Lower leg skin (tissue), 3 donors: ENCODE results near the gene CD164.

Experiments
- POLR2A ChIP-seq, 2 donors: fragments of 450-650 bp; IDR thresholded peaks; one replicate each; pipeline ENCODE4 v1.6.1; 2016 to 2017; ENCODE audit warnings: antibody characterized with exemption in 2 of 2, mild to moderate bottlenecking in 1 of 2, moderate library complexity in 1 of 2
- TF ChIP-seq, protein P1 (sequence below), 3 donors: fragments of 450-650 bp; IDR thresholded peaks; one replicate each; pipeline ENCODE4 v1.5.1; 2016; ENCODE audit warnings: antibody characterized with exemption in 3 of 3, mild to moderate bottlenecking in 3 of 3, moderate library complexity in 2 of 3

GRCh38 chr6:109358204-109358603, 24.1 kb downstream of the CD164 start:
- TF ChIP-seq, protein P1, sequence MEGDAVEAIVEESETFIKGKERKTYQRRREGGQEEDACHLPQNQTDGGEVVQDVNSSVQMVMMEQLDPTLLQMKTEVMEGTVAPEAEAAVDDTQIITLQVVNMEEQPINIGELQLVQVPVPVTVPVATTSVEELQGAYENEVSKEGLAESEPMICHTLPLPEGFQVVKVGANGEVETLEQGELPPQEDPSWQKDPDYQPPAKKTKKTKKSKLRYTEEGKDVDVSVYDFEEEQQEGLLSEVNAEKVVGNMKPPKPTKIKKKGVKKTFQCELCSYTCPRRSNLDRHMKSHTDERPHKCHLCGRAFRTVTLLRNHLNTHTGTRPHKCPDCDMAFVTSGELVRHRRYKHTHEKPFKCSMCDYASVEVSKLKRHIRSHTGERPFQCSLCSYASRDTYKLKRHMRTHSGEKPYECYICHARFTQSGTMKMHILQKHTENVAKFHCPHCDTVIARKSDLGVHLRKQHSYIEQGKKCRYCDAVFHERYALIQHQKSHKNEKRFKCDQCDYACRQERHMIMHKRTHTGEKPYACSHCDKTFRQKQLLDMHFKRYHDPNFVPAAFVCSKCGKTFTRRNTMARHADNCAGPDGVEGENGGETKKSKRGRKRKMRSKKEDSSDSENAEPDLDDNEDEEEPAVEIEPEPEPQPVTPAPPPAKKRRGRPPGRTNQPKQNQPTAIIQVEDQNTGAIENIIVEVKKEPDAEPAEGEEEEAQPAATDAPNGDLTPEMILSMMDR (IDR thresholded peaks at IDR 0.05): no peak
- no peak for TF ChIP-seq POLR2A (IDR thresholded peaks at IDR 0.05)
